Skin epidermis (tissue), 12 donors: ENCODE results near the gene EYS.

ENCODE experiments used
- H3K27ac ChIP-seq, 21 experiments: fragments of 200-600 bp; sonication (generic) in 11 of 21; one replicate each; pipeline ENCODE4 v1.5.0; 2020; ENCODE audit warnings: mild to moderate bottlenecking in 3 of 21, inconsistent platforms in 2 of 21, moderate library complexity in 2 of 21
- H3K4me3 ChIP-seq, 7 experiments: fragments of 200-600 bp; sonication (generic) in 2 of 7; one replicate each; pipeline ENCODE4 v1.5.0; 2020; ENCODE audit warnings: inconsistent platforms in 2 of 7, mild to moderate bottlenecking in 2 of 7, moderate library complexity in 1 of 7

The EYS gene

GRCh38 chr6:64902596-64902995, 804.4 kb downstream of the EYS start:
- Histone ChIP-seq H3K4me3 (no peak overlapping the region), H3K27ac (no peak overlapping the region)

DNA sequence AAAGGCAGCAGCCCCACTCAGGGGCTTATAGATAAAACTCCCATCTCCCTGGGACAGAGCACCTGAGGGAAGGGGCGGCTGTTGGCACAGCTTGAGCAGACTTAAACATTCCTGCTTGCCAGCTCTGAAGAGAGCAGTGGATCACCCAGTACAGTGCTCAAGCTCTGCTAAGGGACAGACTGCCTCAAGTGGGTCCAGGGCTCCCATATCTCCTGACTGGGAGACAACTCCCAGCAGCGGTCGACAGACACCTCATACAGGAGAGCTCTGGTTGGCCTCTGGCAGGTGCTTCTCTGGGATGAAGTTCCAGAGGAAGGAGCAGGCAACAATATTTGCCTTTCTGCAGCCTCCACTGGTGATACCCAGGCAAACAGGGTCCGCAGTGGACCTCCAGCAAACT, 810.1 kb downstream of the EYS start:
- no peak overlapping the region for H3K4me3 ChIP-seq
- no peak overlapping the region for H3K27ac ChIP-seq

GRCh38 chr6:64895945-64896344, 811.1 kb downstream of the EYS start:
- Histone ChIP-seq H3K27ac (no peak overlapping the region), H3K4me3 (no peak overlapping the region)

GRCh38 chr6:64890609-64891008, 816.4 kb downstream of the EYS start:
- no peak overlapping the region for H3K4me3 ChIP-seq

GRCh38 chr6:64889144-64889543, 817.9 kb downstream of the EYS start:
- Histone ChIP-seq H3K4me3 (no peak overlapping the region), H3K27ac (no peak overlapping the region)

More at GRCh38 chr6:64890609-64891008, 816.4 kb downstream of the EYS start:
- H3K27ac ChIP-seq = no peak overlapping the region

DNA sequence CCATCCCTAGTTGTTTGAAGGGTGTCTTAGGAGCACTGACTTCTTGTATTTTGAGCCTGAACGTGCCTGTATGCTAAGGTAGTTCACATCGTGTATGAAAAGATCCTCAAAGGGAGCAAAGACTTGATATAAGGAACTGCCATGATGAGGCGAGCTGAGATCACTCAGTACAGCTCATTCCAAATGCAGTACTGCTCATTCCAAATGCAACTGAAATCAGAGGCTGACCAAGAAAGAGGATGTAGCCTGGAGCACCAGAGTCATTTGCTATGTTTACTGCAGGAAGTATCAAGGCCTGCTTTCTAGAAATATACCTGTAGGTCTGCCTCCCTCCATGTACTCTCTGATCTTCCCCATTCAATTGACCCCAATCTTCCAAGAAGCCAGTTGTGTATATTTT, 832.2 kb downstream of the EYS start:
- Histone ChIP-seq H3K27ac (no peak overlapping the region), H3K4me3 (no peak overlapping the region)

DNA sequence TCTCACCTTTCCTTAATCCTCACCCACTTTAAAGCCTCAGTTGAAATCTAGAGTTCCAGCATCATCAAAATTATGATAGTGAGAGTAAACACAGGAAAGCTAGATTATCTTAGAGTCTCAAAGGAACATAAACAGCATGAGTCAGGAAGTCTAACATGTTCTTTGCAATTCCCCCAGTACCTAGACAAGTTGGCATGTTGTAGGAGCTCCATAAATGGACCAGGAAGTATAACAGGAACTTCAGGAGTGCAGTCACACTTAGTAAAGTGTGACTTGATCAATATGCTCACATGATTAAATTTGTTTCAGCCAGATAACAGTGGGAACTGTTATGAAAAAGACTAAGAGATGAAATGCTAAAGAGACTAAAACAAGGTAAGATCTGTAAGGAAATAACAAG, 834.4 kb downstream of the EYS start:
- H3K4me3 ChIP-seq = no peak overlapping the region
- H3K27ac ChIP-seq = no peak overlapping the region

- H3K4me3 ChIP-seq = no peak overlapping the region
- H3K27ac ChIP-seq = no peak overlapping the region
Observed at GRCh38 chr6:64861039-64861651, 845.9 kb downstream of the EYS start.

GRCh38 chr6:64860203-64860602, 846.8 kb downstream of the EYS start:
- H3K4me3 ChIP-seq = no peak overlapping the region
- H3K27ac ChIP-seq = no peak overlapping the region

- H3K27ac ChIP-seq = no peak overlapping the region
- no peak overlapping the region for H3K4me3 ChIP-seq
Observed at GRCh38 chr6:64850121-64850520, 856.9 kb downstream of the EYS start.

DNA sequence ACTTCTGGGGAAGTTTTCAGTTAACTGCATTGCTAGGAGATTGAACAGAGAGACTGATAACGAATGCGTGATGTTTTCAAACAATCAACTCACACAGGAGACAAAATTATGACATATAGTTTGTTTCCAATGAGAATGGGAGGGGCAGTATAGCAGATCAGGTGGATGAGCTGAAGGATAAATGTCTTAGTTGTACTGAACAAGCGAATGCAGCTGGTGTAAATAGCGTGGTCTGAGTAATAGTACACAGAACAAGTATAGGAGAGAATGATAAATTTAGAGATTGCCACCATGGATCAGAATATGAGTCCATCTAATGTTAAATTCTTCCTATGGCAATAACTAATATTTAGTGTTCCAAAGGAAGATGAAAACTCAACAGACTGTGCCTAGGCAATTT, 858.6 kb downstream of the EYS start:
- H3K27ac ChIP-seq = no peak overlapping the region
- H3K4me3 ChIP-seq = no peak overlapping the region

DNA sequence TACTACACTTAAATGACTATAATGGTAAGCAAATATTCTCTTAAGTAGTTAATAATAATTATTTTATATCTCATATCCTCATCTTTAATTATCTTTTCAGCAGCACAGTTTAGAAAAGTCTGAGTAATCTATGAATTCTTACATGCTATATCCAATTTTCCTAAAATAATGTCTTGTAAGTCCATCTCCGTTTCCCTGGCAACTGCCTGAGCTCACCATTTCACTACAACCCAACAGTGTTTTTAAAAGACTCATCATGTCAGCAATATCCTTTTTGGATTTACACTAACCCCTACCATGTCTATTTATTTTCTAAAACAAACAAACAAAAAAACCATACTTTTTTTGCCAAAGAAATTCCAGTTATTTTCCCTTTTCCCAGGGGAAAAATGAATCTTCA, 859.6 kb downstream of the EYS start:
- H3K27ac ChIP-seq = no peak overlapping the region
- no peak overlapping the region for H3K4me3 ChIP-seq

GRCh38 chr6:64838726-64839125, 868.3 kb downstream of the EYS start:
- Histone ChIP-seq H3K27ac (no peak overlapping the region), H3K4me3 (no peak overlapping the region)

DNA sequence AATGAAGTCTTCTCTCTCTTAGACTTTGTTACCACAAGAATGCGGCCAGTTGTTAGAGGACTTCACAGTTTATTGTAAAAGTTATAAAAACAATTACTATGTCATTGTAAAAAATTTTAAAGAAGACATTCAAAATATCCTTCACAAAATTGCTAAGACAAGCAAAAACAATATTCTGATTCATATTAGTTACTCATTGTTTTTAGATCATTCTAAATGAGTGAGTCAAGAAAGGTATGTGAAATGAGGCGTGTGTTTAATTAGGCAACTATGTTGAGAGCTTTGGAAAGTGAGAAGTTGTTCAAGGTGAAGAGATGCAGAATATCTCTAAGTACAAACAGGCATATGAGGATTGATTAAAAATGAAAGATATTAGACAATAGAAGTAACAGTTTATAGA, 875.3 kb downstream of the EYS start:
- Histone ChIP-seq H3K27ac (no peak overlapping the region), H3K4me3 (no peak overlapping the region)

GRCh38 chr6:64817525-64817924, 889.5 kb downstream of the EYS start:
- no peak overlapping the region for H3K4me3 ChIP-seq

GRCh38 chr6:64815718-64816117, 891.3 kb downstream of the EYS start:
- Histone ChIP-seq H3K4me3 (no peak overlapping the region), H3K27ac (no peak overlapping the region)

More at GRCh38 chr6:64817525-64817924, 889.5 kb downstream of the EYS start:
- H3K27ac ChIP-seq = no peak overlapping the region

- H3K4me3 ChIP-seq = no peak overlapping the region
- no peak overlapping the region for H3K27ac ChIP-seq
Observed at GRCh38 chr6:64812138-64812537, 894.9 kb downstream of the EYS start.

DNA sequence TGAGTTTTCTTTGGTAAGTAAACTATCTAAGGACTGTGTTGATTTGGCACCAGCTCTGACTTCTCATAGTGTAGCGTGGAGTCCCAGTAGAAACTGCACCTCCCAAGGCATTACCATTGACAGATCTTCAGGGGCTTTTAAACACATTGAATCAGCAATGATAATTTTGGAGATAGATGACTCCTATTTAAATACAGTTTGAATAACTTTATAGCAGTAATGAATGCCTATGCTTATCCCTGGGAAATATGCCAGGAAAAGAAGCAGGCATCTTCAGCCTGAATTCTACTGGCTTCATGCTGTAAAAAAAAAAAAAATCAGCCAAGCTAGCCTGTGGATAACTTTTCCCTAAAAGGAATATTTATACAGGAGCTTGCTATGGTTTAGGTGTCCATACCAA, 895.9 kb downstream of the EYS start:
- no peak overlapping the region for H3K4me3 ChIP-seq
- no peak overlapping the region for H3K27ac ChIP-seq

GRCh38 chr6:64807785-64808184, 899.2 kb downstream of the EYS start:
- Histone ChIP-seq H3K4me3 (no peak overlapping the region), H3K27ac (no peak overlapping the region)

GRCh38 chr6:64803470-64804166, 903.4 kb downstream of the EYS start:
- H3K4me3 ChIP-seq = no peak overlapping the region
- H3K27ac ChIP-seq = no peak overlapping the region

DNA sequence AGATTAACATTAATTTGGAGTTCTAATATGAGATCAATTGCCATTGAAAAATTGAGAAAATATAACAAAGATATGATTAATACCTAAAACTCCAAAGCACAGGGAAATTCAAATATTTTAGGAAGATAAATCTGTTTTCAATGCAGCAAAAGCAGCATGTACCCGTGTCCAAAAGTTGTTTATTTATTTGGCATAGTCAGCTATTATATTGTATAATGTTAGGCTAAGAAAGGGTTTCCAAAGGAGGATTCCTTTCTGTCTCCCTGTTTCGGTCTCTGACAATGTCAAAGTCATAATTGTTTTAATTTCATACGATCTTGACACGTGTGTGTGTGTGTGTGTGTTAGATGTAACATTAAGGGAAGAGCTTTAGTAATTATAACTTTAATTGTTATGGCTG, 914.5 kb downstream of the EYS start:
- H3K4me3 ChIP-seq = no peak overlapping the region
- H3K27ac ChIP-seq = no peak overlapping the region

DNA sequence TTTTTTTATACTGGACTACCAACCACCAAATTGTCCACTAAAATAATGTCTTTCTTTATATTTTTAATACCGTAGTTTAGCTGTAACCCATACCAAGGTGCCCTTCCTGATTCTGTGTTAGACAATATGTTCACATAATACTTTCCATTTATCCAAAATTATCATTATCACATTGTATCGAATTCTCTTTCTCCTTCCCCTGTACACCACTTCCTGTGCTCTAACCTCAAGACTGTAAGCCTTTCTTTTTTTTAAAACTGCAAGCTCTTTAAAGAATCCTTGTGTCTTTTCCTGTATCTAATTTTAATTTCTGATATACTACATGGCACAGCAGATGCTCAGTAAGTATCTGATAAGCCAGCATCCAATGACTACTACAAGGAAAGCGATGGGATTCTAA, 917.5 kb downstream of the EYS start:
- Histone ChIP-seq H3K27ac (no peak overlapping the region), H3K4me3 (no peak overlapping the region)
